DOHH2 (cell line): ENCODE measurements around the gene PCDHB12.
"Not testable (repeated sequence)": the region's sequence is repeated elsewhere in the genome, so short reads cannot be mapped to it uniquely, and the experiment has no call there.

Source experiments
- EZH2phosphoT487 ChIP-seq: fragments of 200-600 bp; sonication (generic); IDR thresholded peaks from 2 replicates; pipeline ENCODE4 v1.6.1; 2017; ENCODE audit warnings: borderline replicate concordance, mild to moderate bottlenecking, antibody characterized with exemption, low read length, moderate library complexity, mixed read lengths
- TF ChIP-seq, protein P1 (sequence below): fragments of 200-600 bp; sonication (generic); IDR thresholded peaks from one replicate; pipeline ENCODE4 v1.5.1; 2014; ENCODE audit warnings: antibody characterized with exemption, mild to moderate bottlenecking, low read depth, low read length; ENCODE audit not compliant: poor library complexity, severe bottlenecking

DNA sequence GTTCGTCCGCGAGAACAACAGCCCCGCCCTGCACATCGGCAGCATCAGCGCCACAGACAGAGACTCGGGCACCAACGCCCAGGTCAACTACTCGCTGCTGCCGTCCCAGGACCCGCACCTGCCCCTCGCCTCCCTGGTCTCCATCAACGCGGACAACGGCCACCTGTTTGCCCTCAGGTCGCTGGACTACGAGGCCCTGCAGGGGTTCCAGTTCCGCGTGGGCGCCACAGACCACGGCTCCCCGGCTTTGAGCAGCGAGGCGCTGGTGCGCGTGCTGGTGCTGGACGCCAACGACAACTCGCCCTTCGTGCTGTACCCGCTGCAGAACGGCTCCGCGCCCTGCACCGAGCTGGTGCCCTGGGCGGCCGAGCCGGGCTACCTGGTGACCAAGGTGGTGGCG is 1.8 kb downstream of the PCDHB12 start:
- TF ChIP-seq, protein P1, sequence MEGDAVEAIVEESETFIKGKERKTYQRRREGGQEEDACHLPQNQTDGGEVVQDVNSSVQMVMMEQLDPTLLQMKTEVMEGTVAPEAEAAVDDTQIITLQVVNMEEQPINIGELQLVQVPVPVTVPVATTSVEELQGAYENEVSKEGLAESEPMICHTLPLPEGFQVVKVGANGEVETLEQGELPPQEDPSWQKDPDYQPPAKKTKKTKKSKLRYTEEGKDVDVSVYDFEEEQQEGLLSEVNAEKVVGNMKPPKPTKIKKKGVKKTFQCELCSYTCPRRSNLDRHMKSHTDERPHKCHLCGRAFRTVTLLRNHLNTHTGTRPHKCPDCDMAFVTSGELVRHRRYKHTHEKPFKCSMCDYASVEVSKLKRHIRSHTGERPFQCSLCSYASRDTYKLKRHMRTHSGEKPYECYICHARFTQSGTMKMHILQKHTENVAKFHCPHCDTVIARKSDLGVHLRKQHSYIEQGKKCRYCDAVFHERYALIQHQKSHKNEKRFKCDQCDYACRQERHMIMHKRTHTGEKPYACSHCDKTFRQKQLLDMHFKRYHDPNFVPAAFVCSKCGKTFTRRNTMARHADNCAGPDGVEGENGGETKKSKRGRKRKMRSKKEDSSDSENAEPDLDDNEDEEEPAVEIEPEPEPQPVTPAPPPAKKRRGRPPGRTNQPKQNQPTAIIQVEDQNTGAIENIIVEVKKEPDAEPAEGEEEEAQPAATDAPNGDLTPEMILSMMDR: not testable (repeated sequence)
- TF ChIP-seq EZH2phosphoT487: not testable (repeated sequence)
